Osteoblast (primary cell): Measurements from ENCODE around the gene KTI12. TPM values are rescaled to one million over a fixed set of nuclear protein-coding genes. Genes with fewer than 3 reads are reported as not detected.

Source experiments
- DNase-seq: peaks from one replicate; pipeline ENCODE4 v3.0.0; 2011; ENCODE audit warnings: low spot score, mixed read lengths; ENCODE audit not compliant: insufficient read length; ENCODE audit errors: missing footprints
- H2AFZ ChIP-seq: 2 replicates; pipeline ENCODE4 v1.6.0; 2011; ENCODE audit warnings: mild to moderate bottlenecking, low read length
- H3K27ac ChIP-seq: 2 replicates; pipeline ENCODE4 v1.5.1; 2011; ENCODE audit warnings: mild to moderate bottlenecking, low read depth, low read length, moderate library complexity
- H3K27me3 ChIP-seq: 2 replicates; pipeline ENCODE4 v1.6.0; 2012; ENCODE audit warnings: mild to moderate bottlenecking, control low read depth, inconsistent platforms, low read length, moderate library complexity; ENCODE audit not compliant: insufficient read depth
- H3K36me3 ChIP-seq: 2 replicates; pipeline ENCODE4 v1.5.1; 2011; ENCODE audit warnings: mild to moderate bottlenecking, low read length, control low read depth, moderate library complexity; ENCODE audit not compliant: insufficient read depth
- H3K4me1 ChIP-seq: 2 replicates; pipeline ENCODE4 v1.5.1; 2011; ENCODE audit warnings: mild to moderate bottlenecking, low read length, control low read depth, moderate library complexity; ENCODE audit not compliant: insufficient read depth
- H3K4me2 ChIP-seq: 2 replicates; pipeline ENCODE4 v1.6.0; 2011; ENCODE audit warnings: mild to moderate bottlenecking, low read length; ENCODE audit not compliant: insufficient read depth
- H3K4me3 ChIP-seq: fragments of 200-600 bp; sonication (generic); 3 replicates; pipeline ENCODE4 v1.5.1; 2012; ENCODE audit warnings: mild to moderate bottlenecking, low read length, inconsistent platforms; ENCODE audit not compliant: insufficient read depth
- H3K79me2 ChIP-seq: 2 replicates; pipeline ENCODE4 v1.6.0; 2012; ENCODE audit warnings: mild to moderate bottlenecking, low read length, control low read depth, inconsistent platforms; ENCODE audit not compliant: insufficient read depth
- H3K9me3 ChIP-seq: 2 replicates; pipeline ENCODE4 v1.5.1; 2011; ENCODE audit warnings: low read depth, low read length, control low read depth
- H4K20me1 ChIP-seq: 2 replicates; pipeline ENCODE4 v1.6.0; 2012; ENCODE audit warnings: mild to moderate bottlenecking, low read length, control low read depth; ENCODE audit not compliant: insufficient read depth
- total RNA-seq: library from RNA; depleted of rRNA; stranded (reverse); fragments of >200 nt; gene quantifications from 2 replicates; pipeline ENCODE4 v1.2.3, GENCODE V29; 2012
- TF ChIP-seq, protein P1 (sequence below): IDR thresholded peaks from 2 replicates; pipeline ENCODE4 v1.5.1; 2011; ENCODE audit warnings: mild to moderate bottlenecking, low read depth, low read length, moderate library complexity; ENCODE audit errors: extremely low read depth

KTI12 gene
- total RNA-seq, 1 donor, result 14.5 TPM

DNA sequence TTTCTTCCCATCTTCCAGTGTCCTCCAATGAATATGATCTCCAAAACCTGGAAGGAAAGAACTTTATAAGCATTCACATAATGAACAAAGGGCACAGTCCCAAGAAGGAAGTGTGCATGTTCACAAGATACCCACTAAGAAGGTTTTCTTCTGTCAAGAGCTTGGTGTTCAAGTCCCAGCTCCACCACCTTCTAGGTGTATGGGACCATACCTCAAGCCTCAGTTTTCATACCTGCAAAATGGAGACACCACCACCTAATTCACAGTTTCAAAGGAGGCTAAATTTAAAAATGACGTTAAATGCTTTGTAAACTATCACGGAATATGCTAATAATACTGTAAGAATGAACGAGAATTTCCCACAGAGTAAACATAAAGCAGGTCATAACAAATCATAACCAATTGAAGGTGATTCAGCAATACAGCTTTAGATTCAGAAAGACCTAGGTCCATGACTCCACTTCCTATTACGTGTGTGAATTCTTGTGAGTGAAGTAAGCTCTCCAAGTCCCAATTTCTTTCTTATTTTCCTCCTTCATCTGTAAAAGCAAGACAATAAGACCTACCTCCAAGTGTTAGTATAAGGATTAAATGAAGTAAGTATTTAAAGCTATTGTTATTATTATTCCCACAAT is 8.1 kb upstream of the KTI12 start:
- peaks cover 37% of the 10 kb centered on the region for H3K79me2 ChIP-seq

DNA sequence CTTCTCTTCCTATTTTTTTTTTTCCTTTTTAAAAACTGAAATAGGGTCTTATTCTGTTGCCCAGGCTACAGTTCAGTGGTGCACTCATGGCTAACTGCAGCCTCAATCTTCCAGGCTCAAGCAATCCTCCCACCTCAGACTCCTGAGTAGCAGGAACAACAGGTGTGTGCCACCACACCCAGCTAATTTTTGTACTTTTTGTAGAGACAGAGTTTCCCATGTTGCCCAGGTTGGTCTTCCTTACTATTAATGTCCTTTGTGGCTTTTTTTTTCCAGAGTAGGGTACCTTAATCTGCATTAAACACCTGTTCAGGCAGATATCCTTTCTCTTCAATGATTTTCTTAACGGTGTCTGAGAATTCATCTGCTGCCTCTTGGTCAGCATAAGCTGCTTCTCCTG is 4.3 kb upstream of the KTI12 start:
- Histone ChIP-seq H3K9me3 (no peaks in the 10 kb centered on the region), H4K20me1 (no peaks in the 10 kb centered on the region), H3K27me3 (no peaks in the 10 kb centered on the region), H2AFZ (no peak overlapping the region), H3K27ac (no peak overlapping the region), H3K4me2 (no peak overlapping the region), H3K36me3 (peaks cover 21% of the 10 kb centered on the region), H3K4me1 (peaks cover 5% of the 10 kb centered on the region), H3K79me2 (peaks cover 8% of the 10 kb centered on the region), H3K4me3 (no peak overlapping the region)
- TF ChIP-seq, protein P1, sequence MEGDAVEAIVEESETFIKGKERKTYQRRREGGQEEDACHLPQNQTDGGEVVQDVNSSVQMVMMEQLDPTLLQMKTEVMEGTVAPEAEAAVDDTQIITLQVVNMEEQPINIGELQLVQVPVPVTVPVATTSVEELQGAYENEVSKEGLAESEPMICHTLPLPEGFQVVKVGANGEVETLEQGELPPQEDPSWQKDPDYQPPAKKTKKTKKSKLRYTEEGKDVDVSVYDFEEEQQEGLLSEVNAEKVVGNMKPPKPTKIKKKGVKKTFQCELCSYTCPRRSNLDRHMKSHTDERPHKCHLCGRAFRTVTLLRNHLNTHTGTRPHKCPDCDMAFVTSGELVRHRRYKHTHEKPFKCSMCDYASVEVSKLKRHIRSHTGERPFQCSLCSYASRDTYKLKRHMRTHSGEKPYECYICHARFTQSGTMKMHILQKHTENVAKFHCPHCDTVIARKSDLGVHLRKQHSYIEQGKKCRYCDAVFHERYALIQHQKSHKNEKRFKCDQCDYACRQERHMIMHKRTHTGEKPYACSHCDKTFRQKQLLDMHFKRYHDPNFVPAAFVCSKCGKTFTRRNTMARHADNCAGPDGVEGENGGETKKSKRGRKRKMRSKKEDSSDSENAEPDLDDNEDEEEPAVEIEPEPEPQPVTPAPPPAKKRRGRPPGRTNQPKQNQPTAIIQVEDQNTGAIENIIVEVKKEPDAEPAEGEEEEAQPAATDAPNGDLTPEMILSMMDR, result no peak
- no peak for DNase-seq

More for the DNA sequence above, 8.1 kb upstream of the KTI12 start:
- no peak overlapping the region for H3K4me2 ChIP-seq
- no peaks in the 10 kb centered on the region for H3K27me3 ChIP-seq
- peaks cover 4% of the 10 kb centered on the region for H4K20me1 ChIP-seq
- peaks cover 21% of the 10 kb centered on the region for H3K36me3 ChIP-seq
- H2AFZ ChIP-seq, result no peak overlapping the region
- no peak overlapping the region for H3K4me3 ChIP-seq
- no peaks in the 10 kb centered on the region for H3K4me1 ChIP-seq
- H3K9me3 ChIP-seq, result no peaks in the 10 kb centered on the region
- H3K27ac ChIP-seq, result no peak overlapping the region
- no peak for DNase-seq
- TF ChIP-seq, protein P1, result no peak

DNA sequence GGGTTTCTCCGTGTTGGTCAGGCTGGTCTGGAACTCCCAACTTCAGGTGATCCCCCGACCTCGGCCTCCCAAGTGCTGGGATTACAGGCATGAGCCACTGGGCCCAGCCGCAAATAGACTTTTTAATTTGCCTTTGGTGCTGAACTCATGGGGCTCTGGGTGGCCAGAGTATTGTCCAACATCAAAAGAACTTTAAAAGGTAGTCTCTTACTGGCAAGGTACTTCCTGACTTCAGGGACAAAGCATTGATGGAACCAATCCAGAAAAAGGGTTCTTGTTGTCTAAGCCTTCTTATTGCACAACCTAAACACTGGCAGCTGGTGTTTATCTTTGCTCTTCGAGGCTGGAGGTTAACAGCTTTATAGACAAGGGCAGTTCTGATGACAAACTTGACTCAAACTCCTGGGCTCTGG is 3.8 kb upstream of the KTI12 start:
- H3K27ac ChIP-seq, result no peak overlapping the region
- DNase-seq, result no peak
- no peaks in the 10 kb centered on the region for H3K9me3 ChIP-seq
- H3K4me2 ChIP-seq, result no peak overlapping the region
- peaks cover 11% of the 10 kb centered on the region for H3K79me2 ChIP-seq
- H2AFZ ChIP-seq, result no peak overlapping the region
- no peak overlapping the region for H3K4me3 ChIP-seq
- TF ChIP-seq, protein P1, result no peak
- H4K20me1 ChIP-seq, result peaks cover 3% of the 10 kb centered on the region
- H3K27me3 ChIP-seq, result no peaks in the 10 kb centered on the region
- H3K36me3 ChIP-seq, result peaks cover 21% of the 10 kb centered on the region
- H3K4me1 ChIP-seq, result peaks cover 7% of the 10 kb centered on the region

DNA sequence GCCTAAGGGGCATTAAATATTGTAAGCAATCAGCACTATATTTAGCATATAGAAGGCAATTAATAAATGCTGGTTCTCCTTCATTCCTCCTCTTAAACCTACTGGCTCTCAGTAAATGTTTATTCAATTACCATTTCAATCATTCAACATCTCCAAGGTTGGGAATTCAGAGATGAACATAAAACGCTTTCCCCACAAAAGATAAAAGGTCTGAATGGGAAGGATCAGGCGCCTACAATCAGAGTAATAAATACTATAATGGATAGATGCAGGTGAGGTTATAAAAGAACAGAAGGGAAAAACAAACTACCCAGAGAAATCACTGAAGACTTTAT is 407 bp upstream of the KTI12 start:
- H3K4me3 ChIP-seq, result peak overlapping the region; percentile 92
- H3K79me2 ChIP-seq, result peaks cover 36% of the 10 kb centered on the region
- H3K36me3 ChIP-seq, result no peaks in the 10 kb centered on the region
- no peaks in the 10 kb centered on the region for H3K27me3 ChIP-seq
- TF ChIP-seq, protein P1, result no peak
- no peak for DNase-seq
- H2AFZ ChIP-seq, result peak overlapping the region; percentile 96
- H3K4me2 ChIP-seq, result peak overlapping the region; percentile 100
- no peaks in the 10 kb centered on the region for H3K9me3 ChIP-seq
- peak overlapping the region; percentile 96 for H3K27ac ChIP-seq
- peaks cover 11% of the 10 kb centered on the region for H4K20me1 ChIP-seq
- peaks cover 19% of the 10 kb centered on the region for H3K4me1 ChIP-seq
